GM12872 (cell line): ENCODE measurements around the gene POU6F2.

Source experiments
- CTCF ChIP-seq: IDR thresholded peaks from 3 replicates; pipeline ENCODE4 v1.5.1; 2011; ENCODE audit warnings: low read depth, mild to moderate bottlenecking, low read length, moderate library complexity; ENCODE audit not compliant: insufficient read depth

The POU6F2 gene

GRCh38 chr7:39428221-39428620 lies 450.5 kb downstream of the POU6F2 start:
- TF ChIP-seq CTCF, result no peak

GRCh38 chr7:39429421-39429820 lies 451.7 kb downstream of the POU6F2 start:
- no peak for TF ChIP-seq CTCF

GRCh38 chr7:39430441-39430840 lies 452.7 kb downstream of the POU6F2 start:
- TF ChIP-seq CTCF, result no peak

- no peak for TF ChIP-seq CTCF
Observed at GRCh38 chr7:39430909-39431641, 453.4 kb downstream of the POU6F2 start.

GRCh38 chr7:39432368-39432767 lies 454.7 kb downstream of the POU6F2 start:
- no peak for TF ChIP-seq CTCF

GRCh38 chr7:39432807-39433416 lies 455.2 kb downstream of the POU6F2 start:
- no peak for TF ChIP-seq CTCF

GRCh38 chr7:39433550-39433949 lies 455.8 kb downstream of the POU6F2 start:
- TF ChIP-seq CTCF, result no peak
